Liver (tissue), 9 donors: ENCODE results near the gene RPL38. TPM values are rescaled to one million over a fixed set of nuclear protein-coding genes. Genes with fewer than 3 reads are reported as not detected.

Experiments
- DNase-seq: peaks from one replicate; pipeline ENCODE4 v3.0.0-alpha.2; 2017; ENCODE audit warnings: low spot score
- H3K27ac ChIP-seq, 2 donors: one replicate each; pipeline ENCODE4 v1.7.0; 2013; ENCODE audit warnings: inconsistent platforms in 2 of 2, low read length in 2 of 2, control low read depth in 1 of 2, low read depth in 1 of 2, mild to moderate bottlenecking in 1 of 2
- H3K27me3 ChIP-seq, 4 donors: one replicate each; pipeline versions ENCODE4 v1.6.1 to v1.7.0; 2013; ENCODE audit warnings: low read length in 3 of 4, inconsistent platforms in 1 of 4, mild to moderate bottlenecking in 1 of 4, moderate library complexity in 1 of 4; ENCODE audit not compliant: control insufficient read depth in 4 of 4, insufficient read depth in 4 of 4
- H3K36me3 ChIP-seq, 4 donors: one replicate each; pipeline versions ENCODE4 v1.6.1 to v1.7.0; 2013; ENCODE audit warnings: low read length in 3 of 4, mild to moderate bottlenecking in 3 of 4, low read depth in 1 of 4, moderate library complexity in 1 of 4; ENCODE audit not compliant: control insufficient read depth in 4 of 4, insufficient read depth in 3 of 4
- H3K4me1 ChIP-seq, 4 donors: one replicate each; pipeline versions ENCODE4 v1.6.1 to v1.7.0; 2013; ENCODE audit warnings: low read length in 3 of 4, mild to moderate bottlenecking in 3 of 4, moderate library complexity in 1 of 4; ENCODE audit not compliant: control insufficient read depth in 4 of 4, insufficient read depth in 4 of 4
- H3K4me3 ChIP-seq, 3 donors: one replicate each; pipeline versions ENCODE4 v1.6.1 to v1.7.0; 2013; ENCODE audit warnings: low read length in 3 of 3, control low read depth in 1 of 3, low read depth in 1 of 3, mild to moderate bottlenecking in 1 of 3
- H3K9ac ChIP-seq, 2 donors: one replicate each; pipeline ENCODE4 v1.7.0; 2013; ENCODE audit warnings: low read length in 2 of 2, mild to moderate bottlenecking in 2 of 2, moderate library complexity in 2 of 2, control low read depth in 1 of 2, low read depth in 1 of 2
- H3K9me3 ChIP-seq, 4 donors: one replicate each; pipeline versions ENCODE4 v1.6.1 to v1.7.0; 2013; ENCODE audit warnings: low read length in 3 of 4; ENCODE audit not compliant: control insufficient read depth in 4 of 4
- EGR1 ChIP-seq, 2 donors: IDR thresholded peaks; 2 replicates each; pipeline ENCODE4 v1.6.1; 2016 to 2018; ENCODE audit warnings: antibody characterized with exemption in 2 of 2, low read depth in 2 of 2
- FOXA1 ChIP-seq: IDR thresholded peaks from 2 replicates; pipeline ENCODE4 v1.6.1; 2016; ENCODE audit warnings: antibody characterized with exemption
- FOXA2 ChIP-seq: IDR thresholded peaks from 2 replicates; pipeline ENCODE4 v1.6.1; 2016; ENCODE audit warnings: antibody characterized with exemption
- GABPA ChIP-seq, 2 donors: IDR thresholded peaks in 1 of 2; conservative IDR thresholded peaks in 1 of 2; 2 replicates each; pipeline ENCODE4 v1.6.1; 2016; ENCODE audit warnings: antibody characterized with exemption in 2 of 2, mild to moderate bottlenecking in 1 of 2, moderate library complexity in 1 of 2
- HNF4A ChIP-seq, 2 donors: conservative IDR thresholded peaks; 2 replicates each; pipeline ENCODE4 v1.6.1; 2016; ENCODE audit warnings: antibody characterized with exemption in 2 of 2, mild to moderate bottlenecking in 2 of 2
- HNF4G ChIP-seq: IDR thresholded peaks from 2 replicates; pipeline ENCODE4 v1.6.1; 2016; ENCODE audit warnings: antibody characterized with exemption
- JUND ChIP-seq, 2 donors: IDR thresholded peaks; 2 replicates each; pipeline ENCODE4 v1.6.1; 2016; ENCODE audit warnings: antibody characterized with exemption in 2 of 2
- NR2F2 ChIP-seq: IDR thresholded peaks from 2 replicates; pipeline ENCODE4 v1.6.1; 2016; ENCODE audit warnings: antibody characterized with exemption
- RAD21 ChIP-seq, 2 donors: IDR thresholded peaks; 2 replicates each; pipeline ENCODE4 v1.6.1; 2016; ENCODE audit warnings: antibody characterized with exemption in 2 of 2, mild to moderate bottlenecking in 2 of 2
- RXRA ChIP-seq, 2 donors: IDR thresholded peaks; 2 replicates each; pipeline ENCODE4 v1.6.1; 2017 to 2018; ENCODE audit warnings: antibody characterized with exemption in 2 of 2, mild to moderate bottlenecking in 1 of 2
- SP1 ChIP-seq: IDR thresholded peaks from 2 replicates; pipeline ENCODE4 v1.6.1; 2018; ENCODE audit warnings: antibody characterized with exemption, mild to moderate bottlenecking
- TAF1 ChIP-seq: conservative IDR thresholded peaks from 2 replicates; pipeline ENCODE4 v1.6.1; 2016; ENCODE audit warnings: antibody characterized with exemption, mild to moderate bottlenecking
- YY1 ChIP-seq: IDR thresholded peaks from 2 replicates; pipeline ENCODE4 v1.6.1; 2016; ENCODE audit warnings: antibody characterized with exemption, mild to moderate bottlenecking
- WGBS: extraction: QIAGEN DNeasy Blood & Tissue Kit; methylation state at CpG from one replicate; pipeline ENCODE4 v1.1.7; 2013; 5-methylcytosine and 5-hydroxymethylcytosine counted together
- polyA plus RNA-seq, 2 donors: library from polyadenylated mRNA; stranded (reverse) in 1 of 2; unstranded in 1 of 2; fragments of 200-250 nt in 1 of 2; fragments of >200 nt in 1 of 2; fragmentation: Nextera tagmentation in 1 of 2; extraction: Ambion mirVana in 1 of 2; gene quantifications; one replicate each; pipeline versions ENCODE4 v1.2.1 to v1.2.3, GENCODE V29; 2013 to 2015
- total RNA-seq, 2 donors: library from RNA; depleted of rRNA; stranded (reverse); fragments of >200 nt; gene quantifications; one replicate each; pipeline ENCODE4 v1.2.3, GENCODE V29; 2014
- TF ChIP-seq, protein P1 (sequence below): IDR thresholded peaks from 2 replicates; pipeline ENCODE4 v1.6.1; 2016; ENCODE audit warnings: antibody characterized with exemption, mild to moderate bottlenecking
- TF ChIP-seq, protein P2 (sequence below): fragments of 150-350 bp; IDR thresholded peaks from 2 replicates; pipeline ENCODE4 v1.5.1; 2017; ENCODE audit warnings: improper control_type of control experiment, low read depth, low read length; ENCODE audit not compliant: missing input control
- TF ChIP-seq, protein P3 (sequence below): IDR thresholded peaks from 2 replicates; pipeline ENCODE4 v1.6.1; 2016; ENCODE audit warnings: antibody characterized with exemption
- TF ChIP-seq, protein P4 (sequence below): IDR thresholded peaks from 2 replicates; pipeline ENCODE4 v1.6.1; 2016; ENCODE audit warnings: antibody characterized with exemption
- donor health status: healthy.
- donor health status: healthy.
- donor health status: healthy.
- donor health status: healthy.
- donor health status: healthy.

Gene RPL38
- total and polyA plus RNA-seq, 4 donors, result 67.7 to 1,367 (median 455) TPM

DNA sequence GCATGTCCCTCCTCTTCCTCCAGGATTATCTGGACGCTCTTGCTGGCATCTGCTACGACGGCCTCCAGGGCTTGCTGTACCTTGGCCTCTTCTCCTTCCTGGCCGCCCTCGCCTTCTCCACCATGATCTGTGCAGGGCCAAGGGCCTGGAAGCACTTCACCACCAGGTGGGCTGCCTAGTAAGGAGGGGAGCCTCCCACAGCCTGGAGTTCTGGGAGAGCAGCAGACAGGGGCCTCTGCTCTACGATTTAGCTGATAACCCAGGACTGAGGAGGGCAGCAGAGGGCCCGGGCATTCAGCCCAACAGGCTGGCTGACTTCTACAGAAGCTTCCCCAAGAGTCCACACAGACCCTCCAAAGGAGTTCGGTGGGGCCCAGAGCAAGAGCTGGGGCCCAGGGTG, 48.7 kb downstream of the RPL38 start (continued):
- TF ChIP-seq, protein P1, sequence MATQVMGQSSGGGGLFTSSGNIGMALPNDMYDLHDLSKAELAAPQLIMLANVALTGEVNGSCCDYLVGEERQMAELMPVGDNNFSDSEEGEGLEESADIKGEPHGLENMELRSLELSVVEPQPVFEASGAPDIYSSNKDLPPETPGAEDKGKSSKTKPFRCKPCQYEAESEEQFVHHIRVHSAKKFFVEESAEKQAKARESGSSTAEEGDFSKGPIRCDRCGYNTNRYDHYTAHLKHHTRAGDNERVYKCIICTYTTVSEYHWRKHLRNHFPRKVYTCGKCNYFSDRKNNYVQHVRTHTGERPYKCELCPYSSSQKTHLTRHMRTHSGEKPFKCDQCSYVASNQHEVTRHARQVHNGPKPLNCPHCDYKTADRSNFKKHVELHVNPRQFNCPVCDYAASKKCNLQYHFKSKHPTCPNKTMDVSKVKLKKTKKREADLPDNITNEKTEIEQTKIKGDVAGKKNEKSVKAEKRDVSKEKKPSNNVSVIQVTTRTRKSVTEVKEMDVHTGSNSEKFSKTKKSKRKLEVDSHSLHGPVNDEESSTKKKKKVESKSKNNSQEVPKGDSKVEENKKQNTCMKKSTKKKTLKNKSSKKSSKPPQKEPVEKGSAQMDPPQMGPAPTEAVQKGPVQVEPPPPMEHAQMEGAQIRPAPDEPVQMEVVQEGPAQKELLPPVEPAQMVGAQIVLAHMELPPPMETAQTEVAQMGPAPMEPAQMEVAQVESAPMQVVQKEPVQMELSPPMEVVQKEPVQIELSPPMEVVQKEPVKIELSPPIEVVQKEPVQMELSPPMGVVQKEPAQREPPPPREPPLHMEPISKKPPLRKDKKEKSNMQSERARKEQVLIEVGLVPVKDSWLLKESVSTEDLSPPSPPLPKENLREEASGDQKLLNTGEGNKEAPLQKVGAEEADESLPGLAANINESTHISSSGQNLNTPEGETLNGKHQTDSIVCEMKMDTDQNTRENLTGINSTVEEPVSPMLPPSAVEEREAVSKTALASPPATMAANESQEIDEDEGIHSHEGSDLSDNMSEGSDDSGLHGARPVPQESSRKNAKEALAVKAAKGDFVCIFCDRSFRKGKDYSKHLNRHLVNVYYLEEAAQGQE, result no peak
- no peak for TF ChIP-seq HNF4A (conservative IDR thresholded peaks at IDR 0.05)

DNA sequence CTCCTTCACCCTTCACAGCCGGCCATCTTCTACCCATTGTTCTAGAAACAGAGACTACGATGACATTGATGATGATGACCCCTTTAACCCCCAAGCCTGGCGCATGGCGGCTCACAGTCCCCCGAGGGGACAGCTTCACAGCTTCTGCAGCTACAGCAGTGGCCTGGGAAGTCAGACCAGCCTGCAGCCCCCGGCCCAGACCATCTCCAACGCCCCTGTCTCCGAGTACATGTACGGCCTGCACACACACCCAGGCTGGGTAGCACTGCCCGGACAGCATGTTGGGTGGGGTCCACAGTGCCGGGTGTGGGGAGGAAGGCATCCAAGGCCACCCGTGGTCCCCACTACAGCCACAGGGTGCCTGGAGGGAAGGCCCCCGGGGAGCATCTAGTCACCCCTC, 49.6 kb downstream of the RPL38 start:
- no peaks in the 10 kb centered on the region for H3K4me1 ChIP-seq
- DNase-seq, result no peak
- TF ChIP-seq, protein P2, sequence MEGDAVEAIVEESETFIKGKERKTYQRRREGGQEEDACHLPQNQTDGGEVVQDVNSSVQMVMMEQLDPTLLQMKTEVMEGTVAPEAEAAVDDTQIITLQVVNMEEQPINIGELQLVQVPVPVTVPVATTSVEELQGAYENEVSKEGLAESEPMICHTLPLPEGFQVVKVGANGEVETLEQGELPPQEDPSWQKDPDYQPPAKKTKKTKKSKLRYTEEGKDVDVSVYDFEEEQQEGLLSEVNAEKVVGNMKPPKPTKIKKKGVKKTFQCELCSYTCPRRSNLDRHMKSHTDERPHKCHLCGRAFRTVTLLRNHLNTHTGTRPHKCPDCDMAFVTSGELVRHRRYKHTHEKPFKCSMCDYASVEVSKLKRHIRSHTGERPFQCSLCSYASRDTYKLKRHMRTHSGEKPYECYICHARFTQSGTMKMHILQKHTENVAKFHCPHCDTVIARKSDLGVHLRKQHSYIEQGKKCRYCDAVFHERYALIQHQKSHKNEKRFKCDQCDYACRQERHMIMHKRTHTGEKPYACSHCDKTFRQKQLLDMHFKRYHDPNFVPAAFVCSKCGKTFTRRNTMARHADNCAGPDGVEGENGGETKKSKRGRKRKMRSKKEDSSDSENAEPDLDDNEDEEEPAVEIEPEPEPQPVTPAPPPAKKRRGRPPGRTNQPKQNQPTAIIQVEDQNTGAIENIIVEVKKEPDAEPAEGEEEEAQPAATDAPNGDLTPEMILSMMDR, result no peak
- no peak for TF ChIP-seq GABPA (IDR thresholded peaks at IDR 0.05 in 1 of 2, conservative IDR thresholded peaks at IDR 0.05 in 1 of 2)
- TF ChIP-seq FOXA2, result no peak
- TF ChIP-seq HNF4A (conservative IDR thresholded peaks at IDR 0.05), result no peak
- TF ChIP-seq TAF1, result no peak
- TF ChIP-seq, protein P3, sequence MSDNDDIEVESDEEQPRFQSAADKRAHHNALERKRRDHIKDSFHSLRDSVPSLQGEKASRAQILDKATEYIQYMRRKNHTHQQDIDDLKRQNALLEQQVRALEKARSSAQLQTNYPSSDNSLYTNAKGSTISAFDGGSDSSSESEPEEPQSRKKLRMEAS, result no peak
- TF ChIP-seq RXRA (IDR thresholded peaks at IDR 0.05), result no peak
- TF ChIP-seq YY1, result no peak
- TF ChIP-seq NR2F2, result no peak
- TF ChIP-seq JUND (IDR thresholded peaks at IDR 0.05), result no peak
- TF ChIP-seq FOXA1, result no peak
- TF ChIP-seq RAD21 (IDR thresholded peaks at IDR 0.05), result no peak
- 90% methylated on average over 13 of the region's 13 CpGs for WGBS
- H3K4me3 ChIP-seq, result no peak overlapping the region
- peaks cover 0 to 3% (median 0%) of the 10 kb centered on the region in 4 donors for H3K27me3 ChIP-seq
- no peaks in the 10 kb centered on the region for H3K9me3 ChIP-seq
- no peak overlapping the region for H3K9ac ChIP-seq
- no peak overlapping the region for H3K27ac ChIP-seq
- no peaks in the 10 kb centered on the region for H3K36me3 ChIP-seq

DNA sequence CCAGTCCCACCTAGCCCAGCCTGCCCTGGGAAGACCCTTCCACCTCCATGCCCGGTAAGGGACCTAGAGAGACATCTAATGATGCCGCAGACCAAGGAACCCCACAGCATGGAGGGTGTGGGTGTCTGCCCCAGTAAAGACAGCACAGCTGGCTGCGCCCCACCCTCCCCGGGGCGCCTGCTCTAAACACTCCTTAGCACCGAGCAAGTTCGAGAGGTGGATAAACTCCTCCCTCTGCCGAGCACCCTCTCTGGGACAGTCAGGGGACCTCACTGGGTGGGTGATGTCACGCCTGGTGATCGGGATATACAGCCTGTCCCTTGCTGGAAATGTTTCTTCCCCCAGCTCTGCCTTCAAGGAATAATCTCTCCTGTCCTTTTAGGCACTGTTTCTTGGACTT, 53.8 kb downstream of the RPL38 start:
- 76% methylated on average over 10 of the region's 10 CpGs for WGBS
- Histone ChIP-seq H3K9ac (no peak overlapping the region), H3K4me1 (no peaks in the 10 kb centered on the region), H3K27ac (no peak overlapping the region), H3K9me3 (no peaks in the 10 kb centered on the region), H3K4me3 (no peak overlapping the region), H3K36me3 (no peaks in the 10 kb centered on the region), H3K27me3 (peaks cover 0 to 3% (median 0%) of the 10 kb centered on the region in 4 donors)
- DNase-seq, result no peak
- TF ChIP-seq GABPA (IDR thresholded peaks at IDR 0.05 in 1 of 2, conservative IDR thresholded peaks at IDR 0.05 in 1 of 2), result no peak
- TF ChIP-seq RXRA (IDR thresholded peaks at IDR 0.05), result no peak
- TF ChIP-seq, protein P4, sequence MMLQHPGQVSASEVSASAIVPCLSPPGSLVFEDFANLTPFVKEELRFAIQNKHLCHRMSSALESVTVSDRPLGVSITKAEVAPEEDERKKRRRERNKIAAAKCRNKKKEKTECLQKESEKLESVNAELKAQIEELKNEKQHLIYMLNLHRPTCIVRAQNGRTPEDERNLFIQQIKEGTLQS, result no peak
- TF ChIP-seq HNF4A (conservative IDR thresholded peaks at IDR 0.05), result no peak
- TF ChIP-seq, protein P3, result no peak
- TF ChIP-seq, protein P2, result no peak
- no peak for TF ChIP-seq TAF1
- no peak for TF ChIP-seq SP1
- TF ChIP-seq NR2F2, result no peak
- TF ChIP-seq FOXA2, result no peak
- TF ChIP-seq RAD21 (IDR thresholded peaks at IDR 0.05), result no peak
- no peak for TF ChIP-seq YY1
- TF ChIP-seq, protein P1, result no peak
- no peak for TF ChIP-seq HNF4G
- no peak for TF ChIP-seq FOXA1
- no peak for TF ChIP-seq EGR1 (IDR thresholded peaks at IDR 0.05; ENCODE audit: low read depth in 2 of 2)
- no peak for TF ChIP-seq JUND (IDR thresholded peaks at IDR 0.05)
